ENCODE data around the gene PRKN. TPM values are rescaled to one million over a fixed set of nuclear protein-coding genes. Genes with fewer than 3 reads are reported as not detected.

Gene PRKN
- total and polyA plus RNA-seq, 2 experiments from 2014 or later: 1.2 to 2.3 TPM

GRCh38 chr6:162306616-162307015 lies 420.9 kb downstream of the PRKN start:
- Histone ChIP-seq H3K4me3 (no peak overlapping the region), H3K4me2 (ENCODE audit: unreplicated experiment) (no peak overlapping the region), H3K79me2 (ENCODE audit: insufficient read depth) (no peaks in the 10 kb centered on the region), H3F3A (ENCODE audit: insufficient read depth) (no peaks in the 10 kb centered on the region), H3K27ac (no peak overlapping the region), H3K9ac (no peak overlapping the region), H3K36me3 (ENCODE audit: low read depth) (no peaks in the 10 kb centered on the region), H3K4me1 (ENCODE audit: insufficient read depth) (no peaks in the 10 kb centered on the region), H3K9me3 (ENCODE audit: low read depth) (no peaks in the 10 kb centered on the region), H3K9me2 (ENCODE audit: insufficient read depth) (no peaks in the 10 kb centered on the region), H3K27me3 (replicated peaks; ENCODE audit: insufficient read depth) (no peaks in the 10 kb centered on the region), H4K20me1 (ENCODE audit: insufficient read depth) (no peaks in the 10 kb centered on the region), H2AFZ (no peak overlapping the region)
- in situ Hi-C loops (cut with MboI): no loop called here
- TF ChIP-seq EZH2 (IDR thresholded peaks at IDR 0.05; ENCODE audit: insufficient read depth, poor library complexity, severe bottlenecking): no peak
- TF ChIP-seq EZH2phosphoT487 (IDR thresholded peaks at IDR 0.05; ENCODE audit: insufficient read depth, low read depth): no peak
- 63 to 65% methylated on average over 7 of the region's 7 CpGs for WGBS, 2 experiments (ENCODE audit: low coverage in 1 of 2, low lambda C conversion rate in 2 of 2, missing lambda C conversion rate in 2 of 2)
- DNase-seq: no peak

- Histone ChIP-seq H3K4me3 (no peak overlapping the region), H3K4me2 (ENCODE audit: unreplicated experiment) (no peak overlapping the region), H2AFZ (no peak overlapping the region), H3K36me3 (ENCODE audit: low read depth) (no peaks in the 10 kb centered on the region), H4K20me1 (ENCODE audit: insufficient read depth) (no peaks in the 10 kb centered on the region), H3K4me1 (ENCODE audit: insufficient read depth) (no peaks in the 10 kb centered on the region), H3K9me2 (ENCODE audit: insufficient read depth) (no peaks in the 10 kb centered on the region), H3K27ac (no peak overlapping the region), H3K79me2 (ENCODE audit: insufficient read depth) (no peaks in the 10 kb centered on the region), H3K9ac (no peak overlapping the region), H3K9me3 (ENCODE audit: low read depth) (no peaks in the 10 kb centered on the region), H3F3A (ENCODE audit: insufficient read depth) (no peaks in the 10 kb centered on the region), H3K27me3 (replicated peaks; ENCODE audit: insufficient read depth) (no peaks in the 10 kb centered on the region)
- DNase-seq: no peak
- WGBS, 2 experiments (ENCODE audit: low coverage in 1 of 2, low lambda C conversion rate in 2 of 2, missing lambda C conversion rate in 2 of 2): 66 to 72% methylated on average over 6 of the region's 6 CpGs
- TF ChIP-seq EZH2 (IDR thresholded peaks at IDR 0.05; ENCODE audit: insufficient read depth, poor library complexity, severe bottlenecking): no peak
- TF ChIP-seq EZH2phosphoT487 (IDR thresholded peaks at IDR 0.05; ENCODE audit: insufficient read depth, low read depth): no peak
- in situ Hi-C loops (cut with MboI): no loop called here
Measured at GRCh38 chr6:162301128-162301527, 426.4 kb downstream of the PRKN start.

GRCh38 chr6:162294029-162294428 lies 433.5 kb downstream of the PRKN start:
- no peaks in the 10 kb centered on the region for H4K20me1 ChIP-seq (ENCODE audit: insufficient read depth)
- H3K27me3 ChIP-seq (replicated peaks; ENCODE audit: insufficient read depth): no peaks in the 10 kb centered on the region
- DNase-seq: no peak
- H3K9me3 ChIP-seq (ENCODE audit: low read depth): no peaks in the 10 kb centered on the region
- 16 to 20% methylated on average over 4 of the region's 4 CpGs for WGBS, 2 experiments (ENCODE audit: low coverage in 1 of 2, low lambda C conversion rate in 2 of 2, missing lambda C conversion rate in 2 of 2)
- H3K9ac ChIP-seq: no peak overlapping the region
- H3K9me2 ChIP-seq (ENCODE audit: insufficient read depth): no peaks in the 10 kb centered on the region
- no peaks in the 10 kb centered on the region for H3K4me1 ChIP-seq (ENCODE audit: insufficient read depth)
- no peak overlapping the region for H2AFZ ChIP-seq
- in situ Hi-C loops (cut with MboI): no loop called here
- H3K4me2 ChIP-seq (ENCODE audit: unreplicated experiment): no peak overlapping the region
- H3K4me3 ChIP-seq: no peak overlapping the region
- TF ChIP-seq EZH2phosphoT487 (IDR thresholded peaks at IDR 0.05; ENCODE audit: insufficient read depth, low read depth): no peak
- TF ChIP-seq EZH2 (IDR thresholded peaks at IDR 0.05; ENCODE audit: insufficient read depth, poor library complexity, severe bottlenecking): no peak
- no peaks in the 10 kb centered on the region for H3K79me2 ChIP-seq (ENCODE audit: insufficient read depth)
- H3F3A ChIP-seq (ENCODE audit: insufficient read depth): no peaks in the 10 kb centered on the region
- H3K36me3 ChIP-seq (ENCODE audit: low read depth): no peaks in the 10 kb centered on the region
- H3K27ac ChIP-seq: no peak overlapping the region

GRCh38 chr6:162292915-162293314 lies 434.7 kb downstream of the PRKN start:
- Histone ChIP-seq H3K27me3 (replicated peaks; ENCODE audit: insufficient read depth) (no peaks in the 10 kb centered on the region), H3K9me3 (ENCODE audit: low read depth) (no peaks in the 10 kb centered on the region), H3K4me3 (no peak overlapping the region), H2AFZ (no peak overlapping the region), H3F3A (ENCODE audit: insufficient read depth) (no peaks in the 10 kb centered on the region), H3K4me1 (ENCODE audit: insufficient read depth) (no peaks in the 10 kb centered on the region), H3K79me2 (ENCODE audit: insufficient read depth) (no peaks in the 10 kb centered on the region), H3K9me2 (ENCODE audit: insufficient read depth) (no peaks in the 10 kb centered on the region), H3K36me3 (ENCODE audit: low read depth) (no peaks in the 10 kb centered on the region), H4K20me1 (ENCODE audit: insufficient read depth) (no peaks in the 10 kb centered on the region), H3K9ac (no peak overlapping the region), H3K27ac (no peak overlapping the region), H3K4me2 (ENCODE audit: unreplicated experiment) (no peak overlapping the region)
- no peak for TF ChIP-seq EZH2phosphoT487 (IDR thresholded peaks at IDR 0.05; ENCODE audit: insufficient read depth, low read depth)
- no peak for TF ChIP-seq EZH2 (IDR thresholded peaks at IDR 0.05; ENCODE audit: insufficient read depth, poor library complexity, severe bottlenecking)
- 49 to 51% methylated on average over 2 of the region's 2 CpGs for WGBS, 2 experiments (ENCODE audit: low coverage in 1 of 2, low lambda C conversion rate in 2 of 2, missing lambda C conversion rate in 2 of 2)
- DNase-seq: no peak
- in situ Hi-C loops (cut with MboI): no loop called here
